OCI-LY1 (cell line): ENCODE measurements around the gene SPOP.

Experiments
- CTCF ChIP-seq: fragments of 200-600 bp; sonication (generic), shearing (Covaris generic); IDR thresholded peaks from 2 replicates; pipeline ENCODE4 v1.5.1; 2017; ENCODE audit warnings: mild to moderate bottlenecking, antibody characterized with exemption, low read length, moderate library complexity, mixed read lengths
- EZH2 ChIP-seq: fragments of 200-600 bp; sonication (generic), shearing (Covaris generic); IDR thresholded peaks from 2 replicates; pipeline ENCODE4 v1.8.0; 2017; ENCODE audit warnings: borderline replicate concordance, mixed run types, mild to moderate bottlenecking, antibody characterized with exemption, low read length, moderate library complexity, mixed read lengths

DNA sequence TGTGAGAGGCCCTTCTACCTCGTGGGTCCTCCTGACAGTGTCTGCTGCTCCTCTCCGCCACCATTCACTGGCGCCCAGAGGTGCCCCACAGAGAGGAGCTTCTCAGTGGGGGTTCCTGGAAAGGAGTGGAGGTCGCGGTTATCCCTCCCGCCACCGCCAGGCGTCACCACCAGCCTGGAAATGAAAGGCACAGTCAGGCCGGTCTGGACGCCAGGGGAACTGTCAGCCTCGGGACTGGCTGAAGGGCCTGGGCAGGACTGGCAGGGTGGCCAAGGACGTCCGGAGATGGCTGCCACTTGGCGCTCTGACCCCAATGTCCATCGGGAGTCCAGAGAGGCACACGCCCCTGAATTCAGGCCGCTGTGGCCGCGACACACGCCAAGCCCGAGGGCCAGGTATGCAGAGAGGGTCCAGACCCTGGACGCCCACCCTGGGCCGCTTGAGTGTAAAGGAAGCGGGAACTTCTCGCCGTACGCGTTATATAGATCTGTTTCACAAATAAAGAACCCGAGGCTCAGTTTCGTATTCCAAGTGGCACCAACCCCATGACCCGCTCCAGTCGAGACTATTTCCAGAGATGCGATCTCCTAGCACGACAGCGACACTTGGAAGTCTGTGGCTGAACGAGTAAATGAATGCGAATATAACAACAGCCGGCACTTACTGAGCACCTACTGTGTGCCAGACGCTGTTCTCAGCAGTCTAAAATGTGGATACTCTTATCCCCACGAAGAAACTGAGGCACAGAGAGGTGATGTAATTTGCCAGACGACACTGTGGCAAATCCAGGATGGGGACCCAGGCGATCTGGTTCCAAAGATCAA lies 109.8 kb downstream of the SPOP start:
- no peak for TF ChIP-seq EZH2
- TF ChIP-seq CTCF = peak; percentile 91
